Measurements from ENCODE around the gene COA8. TPM values are rescaled to one million over a fixed set of nuclear protein-coding genes. Genes with fewer than 3 reads are reported as not detected.

COA8 gene, protein sequence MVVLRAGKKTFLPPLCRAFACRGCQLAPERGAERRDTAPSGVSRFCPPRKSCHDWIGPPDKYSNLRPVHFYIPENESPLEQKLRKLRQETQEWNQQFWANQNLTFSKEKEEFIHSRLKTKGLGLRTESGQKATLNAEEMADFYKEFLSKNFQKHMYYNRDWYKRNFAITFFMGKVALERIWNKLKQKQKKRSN
- 10 to 100 TPM; 13.6 to 20.8 (median 17.9) TPM for total RNA-seq

DNA sequence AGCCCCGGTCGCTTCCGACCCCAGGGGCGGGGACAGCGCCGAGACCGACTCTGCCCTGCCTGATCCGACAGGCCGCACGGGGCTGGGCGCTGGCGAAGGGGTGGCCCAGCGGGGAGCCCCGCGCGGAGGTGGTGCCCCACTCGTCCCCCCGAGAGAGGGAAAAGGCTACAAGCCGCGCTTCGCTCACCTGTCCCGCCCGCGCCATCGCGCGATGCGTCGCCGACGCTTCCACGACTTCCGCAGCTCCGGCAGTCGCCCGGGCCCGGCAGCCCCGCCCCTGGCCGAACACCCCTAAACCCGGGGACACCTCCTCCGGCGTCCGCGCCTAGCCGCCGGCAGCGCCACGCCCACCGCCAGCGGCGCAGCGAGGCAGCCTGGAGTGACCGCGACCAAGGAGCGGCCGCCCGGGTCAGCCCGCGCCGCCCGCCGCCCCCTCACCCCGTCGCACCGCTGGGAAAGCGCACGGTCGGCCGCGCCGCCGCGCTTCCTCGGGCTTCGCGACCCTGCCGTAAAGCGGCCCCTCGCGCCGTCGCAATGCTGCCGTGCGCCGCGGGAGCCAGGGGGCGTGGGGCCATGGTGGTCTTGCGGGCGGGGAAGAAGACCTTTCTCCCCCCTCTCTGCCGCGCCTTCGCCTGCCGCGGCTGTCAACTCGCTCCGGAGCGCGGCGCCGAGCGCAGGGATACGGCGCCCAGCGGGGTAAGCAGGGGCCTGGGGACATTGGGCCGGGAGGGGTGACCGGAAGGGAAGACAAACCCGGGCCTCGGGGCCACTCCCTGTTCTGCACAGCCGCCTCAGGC is at the start of gene COA8, which contains the start of gene BAG5:
TSS of gene COA8 (plus strand) at position 532 of the 797 bp plus-strand sequence. CDS start at position 574, 42 bp downstream.
TSS of gene BAG5 (minus strand) at position 229 of the 797 bp plus-strand sequence. CDS start 1,493 bp downstream, outside the sequence.
- H3K27ac ChIP-seq: peak within 1 kb of the TSS; percentile 96 to 98 (median 97)

DNA sequence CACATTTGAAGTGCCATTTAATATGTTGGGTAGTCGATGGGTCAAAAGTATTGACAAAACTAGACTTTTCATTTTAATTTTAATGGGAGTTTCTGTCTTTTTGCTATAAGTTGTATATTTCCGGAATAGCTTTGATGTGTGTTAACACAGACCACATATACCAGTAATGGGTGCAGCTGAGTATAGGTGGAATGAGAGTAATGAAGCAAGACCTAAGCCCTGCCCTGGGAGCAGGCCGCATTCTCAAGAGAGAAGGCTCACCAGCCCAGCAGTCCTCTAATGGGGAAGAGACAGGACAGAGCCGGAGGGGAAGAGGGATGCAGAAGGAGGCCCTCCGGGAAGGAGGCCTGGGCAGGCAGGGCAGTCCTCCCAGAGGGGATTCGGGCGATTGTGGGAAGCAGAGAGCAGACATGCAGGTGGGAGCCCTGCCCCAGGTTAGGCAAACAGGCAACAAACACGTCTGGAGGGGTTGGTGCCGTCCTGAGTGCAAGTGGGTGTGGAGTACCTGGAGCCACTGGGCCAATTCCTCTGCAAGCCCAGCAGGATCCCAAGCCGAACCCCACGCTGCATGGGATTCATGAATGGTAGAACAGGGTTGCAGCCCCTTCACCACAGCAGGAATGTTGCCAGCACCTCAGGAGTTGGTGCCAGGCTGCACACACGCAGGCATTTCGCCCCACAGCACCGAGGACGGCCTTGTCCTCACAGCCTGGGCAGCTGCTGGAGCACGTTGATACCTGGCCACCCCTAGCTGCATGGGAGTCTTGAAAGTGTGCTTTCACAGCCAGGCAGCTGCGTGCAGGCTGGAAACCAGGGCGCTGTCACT is 48.0 kb upstream of the COA8 start:
- Histone ChIP-seq H3K27ac (no peak overlapping the region), H3K27me3 (no peaks in the 10 kb centered on the region), H3K4me1 (peaks cover 0 to 28% (median 0%) of the 10 kb centered on the region in 4 donors), H3K36me3 (peaks cover 0 to 12% (median 0%) of the 10 kb centered on the region in 3 donors), H3K9me3 (no peaks in the 10 kb centered on the region), H3K4me3 (no peak overlapping the region)
- no peak for TF ChIP-seq POLR2A (IDR thresholded peaks at IDR 0.05)
- TF ChIP-seq, protein P1, sequence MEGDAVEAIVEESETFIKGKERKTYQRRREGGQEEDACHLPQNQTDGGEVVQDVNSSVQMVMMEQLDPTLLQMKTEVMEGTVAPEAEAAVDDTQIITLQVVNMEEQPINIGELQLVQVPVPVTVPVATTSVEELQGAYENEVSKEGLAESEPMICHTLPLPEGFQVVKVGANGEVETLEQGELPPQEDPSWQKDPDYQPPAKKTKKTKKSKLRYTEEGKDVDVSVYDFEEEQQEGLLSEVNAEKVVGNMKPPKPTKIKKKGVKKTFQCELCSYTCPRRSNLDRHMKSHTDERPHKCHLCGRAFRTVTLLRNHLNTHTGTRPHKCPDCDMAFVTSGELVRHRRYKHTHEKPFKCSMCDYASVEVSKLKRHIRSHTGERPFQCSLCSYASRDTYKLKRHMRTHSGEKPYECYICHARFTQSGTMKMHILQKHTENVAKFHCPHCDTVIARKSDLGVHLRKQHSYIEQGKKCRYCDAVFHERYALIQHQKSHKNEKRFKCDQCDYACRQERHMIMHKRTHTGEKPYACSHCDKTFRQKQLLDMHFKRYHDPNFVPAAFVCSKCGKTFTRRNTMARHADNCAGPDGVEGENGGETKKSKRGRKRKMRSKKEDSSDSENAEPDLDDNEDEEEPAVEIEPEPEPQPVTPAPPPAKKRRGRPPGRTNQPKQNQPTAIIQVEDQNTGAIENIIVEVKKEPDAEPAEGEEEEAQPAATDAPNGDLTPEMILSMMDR (IDR thresholded peaks at IDR 0.05): no peak
- DNase-seq: peak in 2 of 3 donors; percentile 34 to 42

More for the DNA sequence above, at the start of gene COA8, which contains the start of gene BAG5:
- TF ChIP-seq, protein P1 (IDR thresholded peaks at IDR 0.05): peak in 2 of 6 experiments; percentile 27 to 32
- peak; percentile 71 to 75 for TF ChIP-seq POLR2A (IDR thresholded peaks at IDR 0.05)
- no peaks in the 10 kb centered on the region for H3K9me3 ChIP-seq
- peak within 1 kb of the TSS; percentile 90 to 100 (median 98) for H3K4me3 ChIP-seq
- H3K36me3 ChIP-seq: peaks cover 0 to 23% (median 0%) of the 10 kb centered on the region in 3 donors
- peaks cover 0 to 50% (median 12%) of the 10 kb centered on the region in 4 donors for H3K4me1 ChIP-seq
- no peaks in the 10 kb centered on the region for H3K27me3 ChIP-seq
- DNase-seq: peak; percentile 77 to 93 (median 93)

DNA sequence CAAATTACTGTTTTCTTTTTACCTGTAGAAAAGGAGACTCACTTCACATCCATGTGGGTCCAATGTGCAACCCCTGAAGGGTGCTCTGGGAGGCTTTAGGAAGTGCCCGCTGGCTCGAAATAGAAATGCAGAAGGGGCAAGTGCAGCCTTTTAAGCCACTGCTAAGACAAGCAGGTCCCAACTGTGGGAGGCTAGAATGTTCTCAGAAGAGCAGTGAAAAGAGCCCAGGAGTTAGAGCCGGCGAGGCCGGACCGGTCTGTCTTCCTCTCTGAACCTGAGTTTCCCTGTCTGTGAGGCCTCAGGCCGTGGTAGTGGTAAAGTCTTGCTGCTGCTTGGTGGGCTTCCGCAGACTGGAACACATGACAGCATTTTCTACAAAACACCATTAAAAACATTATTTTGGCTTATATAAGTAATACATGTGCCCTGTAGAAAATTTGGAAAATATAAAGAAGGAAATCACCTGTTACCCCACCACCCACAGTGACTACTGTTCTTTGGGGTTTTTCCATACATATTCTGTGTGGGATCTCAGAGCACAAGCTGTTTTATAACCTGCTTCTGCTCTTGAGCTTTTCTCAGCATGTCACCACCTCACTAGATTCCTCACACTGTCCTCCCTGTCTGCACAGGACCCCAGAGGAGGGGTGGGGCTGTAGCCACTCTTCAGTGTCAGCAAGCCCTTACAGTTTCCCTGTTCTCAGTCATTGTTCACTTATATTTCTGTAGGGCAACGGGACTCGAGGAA is 46.2 kb upstream of the COA8 start:
- Histone ChIP-seq H3K4me1 (peaks cover 0 to 41% (median 9%) of the 10 kb centered on the region in 4 donors), H3K27me3 (no peaks in the 10 kb centered on the region), H3K27ac (no peak overlapping the region), H3K4me3 (no peak overlapping the region), H3K36me3 (peaks cover 0 to 1% (median 0%) of the 10 kb centered on the region in 3 donors), H3K9me3 (no peaks in the 10 kb centered on the region)
- peak in 1 of 3 donors; percentile 37 for DNase-seq
- no peak for TF ChIP-seq POLR2A (IDR thresholded peaks at IDR 0.05)
- TF ChIP-seq, protein P1 (IDR thresholded peaks at IDR 0.05): no peak

DNA sequence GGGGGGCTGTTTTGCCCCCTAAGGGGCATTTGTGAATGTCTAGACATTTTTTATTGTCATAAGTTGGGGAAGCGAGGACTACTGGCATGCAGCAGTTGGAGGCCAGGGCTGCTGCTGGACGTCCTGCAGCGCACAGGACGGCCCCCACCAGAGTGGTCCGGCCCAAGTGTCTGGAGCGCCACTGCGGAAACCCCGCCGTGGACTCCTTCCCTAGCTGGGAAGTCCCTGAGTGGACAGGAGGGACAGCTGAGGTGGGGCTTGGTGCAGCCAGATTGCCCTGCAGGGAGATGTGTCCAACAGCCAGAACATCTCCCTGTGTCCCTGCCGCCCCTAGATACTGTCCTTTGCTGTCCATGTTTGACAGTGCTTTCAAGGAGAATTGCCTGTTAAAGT is 45.6 kb upstream of the COA8 start:
- peak in 1 of 3 donors; percentile 42 for DNase-seq
- H3K4me1 ChIP-seq: peaks cover 0 to 47% (median 13%) of the 10 kb centered on the region in 4 donors
- TF ChIP-seq, protein P1 (IDR thresholded peaks at IDR 0.05): no peak
- no peak for TF ChIP-seq POLR2A (IDR thresholded peaks at IDR 0.05)
- no peak overlapping the region for H3K27ac ChIP-seq
- H3K4me3 ChIP-seq: no peak overlapping the region
- H3K27me3 ChIP-seq: peaks cover 0 to 5% of the 10 kb centered on the region in 2 donors
- no peaks in the 10 kb centered on the region for H3K36me3 ChIP-seq
- H3K9me3 ChIP-seq: no peaks in the 10 kb centered on the region
